SJSA1 (cell line): ENCODE data around the gene NR4A1. TPM values are rescaled to one million over a fixed set of nuclear protein-coding genes. Genes with fewer than 3 reads are reported as not detected.

Experiments
- DNase-seq, 2 experiments: peaks; one replicate each; pipeline ENCODE4 v3.0.0-alpha.2; 2015 to 2020; ENCODE audit warnings: low spot score in 2 of 2, low read depth in 1 of 2
- H3K27ac ChIP-seq: fragments of 250-450 bp; sonication (Bioruptor Pico); 2 replicates; pipeline ENCODE4 v1.5.1; 2020; ENCODE audit warnings: mild to moderate bottlenecking, moderate library complexity
- H3K27me3 ChIP-seq: fragments of 250-450 bp; sonication (Bioruptor Pico); replicated peaks from 2 replicates; pipeline ENCODE4 v1.5.1; 2020; ENCODE audit warnings: mild to moderate bottlenecking, moderate library complexity
- H3K36me3 ChIP-seq: fragments of 250-450 bp; sonication (Bioruptor Pico); 2 replicates; pipeline ENCODE4 v1.5.1; 2020; ENCODE audit warnings: mild to moderate bottlenecking
- H3K4me1 ChIP-seq: fragments of 250-450 bp; sonication (Bioruptor Pico); replicated peaks from 2 replicates; pipeline ENCODE4 v1.6.1; 2021; ENCODE audit warnings: mild to moderate bottlenecking
- H3K4me3 ChIP-seq: fragments of 250-450 bp; sonication (Bioruptor Pico); 2 replicates; pipeline ENCODE4 v1.5.1; 2020; ENCODE audit warnings: mild to moderate bottlenecking
- H3K9me3 ChIP-seq: fragments of 250-450 bp; sonication (Bioruptor Pico); replicated peaks from 2 replicates; pipeline ENCODE4 v1.5.1; 2020; ENCODE audit warnings: mild to moderate bottlenecking
- total RNA-seq: library from RNA; depleted of rRNA; stranded (reverse); fragments of >200 nt; shearing (Covaris generic); gene quantifications from 2 replicates; pipeline ENCODE4 v1.2.3, GENCODE V29; 2014

Gene NR4A1
- total RNA-seq, 1 experiment from 2014 or later = 7.0 TPM

DNA sequence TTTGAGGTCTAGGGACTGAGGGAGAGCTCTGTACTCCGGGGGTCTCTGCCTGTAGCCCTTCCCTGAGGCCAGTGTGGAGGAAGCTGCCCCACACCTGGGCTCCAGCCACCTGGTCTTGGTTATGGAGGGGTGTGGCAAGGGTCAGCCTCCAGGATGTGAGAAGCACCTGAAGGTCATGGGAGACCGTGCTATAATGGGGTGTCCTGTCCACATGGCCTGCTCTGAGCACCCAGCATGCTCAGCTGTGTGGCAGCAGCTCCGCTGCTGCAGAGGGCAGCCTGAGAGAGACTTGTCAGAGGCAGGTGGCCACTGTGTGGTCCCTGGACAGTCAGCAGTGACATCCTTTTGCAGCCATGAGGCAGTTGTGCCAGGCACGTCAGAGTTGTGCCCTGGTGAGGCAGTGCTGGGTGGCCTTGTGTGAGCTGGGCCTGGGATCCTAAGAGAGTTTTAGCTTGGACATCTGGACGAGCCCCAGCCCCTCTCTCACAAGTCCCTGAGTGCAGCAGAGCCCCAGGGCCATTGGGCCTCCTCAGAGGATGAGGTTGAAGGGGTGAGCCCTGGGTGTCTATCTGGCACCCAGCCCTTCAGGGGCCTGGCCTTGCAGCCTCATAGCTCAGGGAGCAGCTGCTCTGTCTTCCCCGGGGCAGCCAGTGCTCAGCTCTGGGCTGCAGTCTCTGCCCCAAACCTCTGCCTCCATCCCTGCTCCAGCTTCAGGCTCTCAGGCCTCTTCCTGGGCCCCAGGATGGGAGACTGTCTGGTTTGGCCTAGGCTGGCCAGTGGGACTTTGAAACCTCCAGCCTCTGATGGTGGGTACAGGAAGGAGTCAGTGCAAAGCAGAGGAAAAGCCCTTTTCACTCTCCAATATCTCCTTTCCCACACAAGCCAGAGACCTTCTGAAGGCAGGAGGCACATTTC lies 11.2 kb downstream of the NR4A1 start:
- no peak for DNase-seq
- Histone ChIP-seq H3K27me3 (no peaks in the 10 kb centered on the region), H3K27ac (no peak overlapping the region), H3K36me3 (0 out of 2 replicates have a peak, but pooled peaks cover 2% of the 10 kb centered on the region), H3K9me3 (no peaks in the 10 kb centered on the region), H3K4me1 (peaks cover 9% of the 10 kb centered on the region), H3K4me3 (no peak overlapping the region)

DNA sequence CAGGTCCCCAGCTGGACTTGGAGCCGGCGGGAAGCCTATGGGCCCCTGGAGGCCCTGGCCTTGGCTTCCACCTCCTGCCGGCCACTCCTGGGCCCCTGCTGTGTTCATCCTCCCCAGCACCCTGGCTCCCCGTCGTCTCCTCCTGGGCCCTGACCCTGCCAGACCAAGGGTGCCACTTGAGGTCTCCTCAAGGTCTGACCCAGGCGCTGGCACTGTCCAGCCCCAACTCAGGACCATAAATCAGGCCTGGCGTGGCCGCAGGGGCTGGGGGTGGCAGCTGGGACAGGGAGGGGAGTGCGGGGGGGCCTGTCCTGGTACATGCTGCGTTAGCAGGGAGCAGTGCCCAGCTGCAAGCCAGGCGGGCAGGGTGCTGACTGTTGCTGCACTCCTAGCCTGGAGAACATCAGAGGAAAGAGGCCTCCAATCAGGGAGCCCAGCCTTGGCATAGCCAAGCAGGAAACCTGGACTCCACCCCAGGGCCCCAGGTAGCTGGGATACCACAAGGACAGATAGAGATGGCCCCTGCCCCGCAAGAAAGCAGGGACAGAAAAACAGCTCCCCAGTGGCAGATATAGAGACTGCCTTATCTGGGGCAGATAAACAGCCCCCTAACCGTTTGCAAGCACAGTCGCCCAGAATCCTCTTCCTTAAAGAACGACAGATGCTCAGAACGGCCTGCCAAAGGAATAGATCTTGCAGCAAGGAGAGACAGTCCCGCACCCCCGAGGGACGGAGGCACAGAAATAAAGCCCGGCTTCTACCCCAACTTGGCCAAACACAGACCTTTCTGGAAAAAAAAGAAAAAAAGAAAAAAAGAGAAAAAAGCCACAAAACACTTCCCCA lies 12.1 kb downstream of the NR4A1 start:
- Histone ChIP-seq H3K9me3 (no peaks in the 10 kb centered on the region), H3K27me3 (no peaks in the 10 kb centered on the region), H3K4me3 (no peak overlapping the region), H3K36me3 (no peaks in the 10 kb centered on the region), H3K27ac (peak overlapping the region; percentile 23; the same call in 1 of the 2 replicates), H3K4me1 (peaks cover 9% of the 10 kb centered on the region)
- no peak for DNase-seq

DNA sequence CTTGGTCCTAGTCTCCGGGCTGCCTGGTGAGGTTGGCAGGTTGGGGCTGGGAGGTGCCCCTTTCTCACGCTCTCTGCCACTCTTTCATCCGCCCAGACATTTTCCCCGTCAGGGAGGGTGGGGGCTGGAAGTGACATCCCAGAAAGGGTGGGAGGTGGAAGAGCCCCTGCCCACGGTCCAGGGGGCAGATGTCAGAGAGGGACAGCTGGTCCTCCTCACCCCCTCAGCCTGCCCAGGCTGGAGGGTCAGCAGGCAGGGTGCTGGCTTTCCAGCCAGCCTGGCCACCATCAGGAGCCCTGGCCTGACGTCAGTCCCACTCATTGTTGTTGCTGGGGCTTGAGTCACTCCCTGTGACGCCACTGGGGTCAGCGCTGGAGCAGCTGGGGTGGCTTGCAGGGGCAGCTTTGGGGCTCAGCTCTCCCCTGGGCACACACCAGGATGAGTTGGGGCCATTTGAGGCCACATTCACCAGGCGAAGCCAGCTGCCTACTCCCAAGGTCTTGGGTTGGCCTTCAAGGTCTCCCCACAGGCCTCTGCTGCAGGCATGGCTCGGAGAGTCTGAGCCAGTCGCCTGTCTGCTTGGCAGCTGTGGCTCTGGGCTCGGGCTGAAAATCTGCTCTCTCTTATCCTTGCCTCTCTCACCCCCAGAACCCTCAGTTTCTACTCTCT lies 12.9 kb downstream of the NR4A1 start:
- Histone ChIP-seq H3K9me3 (no peaks in the 10 kb centered on the region), H3K4me1 (peaks cover 12% of the 10 kb centered on the region), H3K27me3 (no peaks in the 10 kb centered on the region), H3K4me3 (no peak overlapping the region), H3K36me3 (no peaks in the 10 kb centered on the region), H3K27ac (peak overlapping the region; percentile 23)
- peak; percentile 39 to 67 for DNase-seq

DNA sequence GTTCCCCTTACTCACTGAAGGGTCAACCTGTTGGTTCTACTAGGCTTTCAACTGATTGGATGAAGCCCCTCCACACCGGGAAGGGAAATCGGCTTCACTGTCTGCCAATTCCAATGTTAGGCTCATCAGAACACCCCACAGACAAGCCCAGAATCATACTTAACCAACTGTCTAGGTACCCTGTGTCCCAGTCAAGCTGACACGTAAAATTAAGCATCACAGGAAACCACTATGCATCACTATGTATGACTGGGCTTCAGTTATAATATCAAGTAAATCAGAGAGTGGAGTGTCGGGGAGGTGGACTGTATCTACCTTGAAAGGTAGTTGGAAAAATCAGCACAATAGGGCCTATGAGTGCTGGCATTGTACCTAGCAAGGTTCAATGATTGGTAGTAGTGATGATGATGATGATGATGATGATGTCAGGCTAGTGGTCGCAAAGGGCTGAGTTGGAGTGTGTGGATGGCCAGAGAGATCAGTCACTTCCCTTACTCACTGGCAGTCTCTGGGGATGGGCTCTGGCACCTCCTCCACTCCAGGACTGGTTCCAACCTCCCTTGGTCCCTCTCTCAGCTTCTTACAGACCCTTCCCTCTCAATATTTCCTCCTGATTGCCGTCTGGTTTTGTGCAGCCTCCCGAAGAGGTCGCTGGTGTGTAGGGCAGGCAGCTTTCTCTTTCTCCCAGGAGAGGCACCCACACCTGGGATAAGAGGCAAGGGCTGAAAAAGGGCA lies 15.3 kb downstream of the NR4A1 start:
- Histone ChIP-seq H3K27ac (no peak overlapping the region), H3K4me3 (no peak overlapping the region), H3K27me3 (no peaks in the 10 kb centered on the region), H3K4me1 (peaks cover 26% of the 10 kb centered on the region), H3K9me3 (no peaks in the 10 kb centered on the region), H3K36me3 (peaks cover 8% of the 10 kb centered on the region)
- no peak for DNase-seq

DNA sequence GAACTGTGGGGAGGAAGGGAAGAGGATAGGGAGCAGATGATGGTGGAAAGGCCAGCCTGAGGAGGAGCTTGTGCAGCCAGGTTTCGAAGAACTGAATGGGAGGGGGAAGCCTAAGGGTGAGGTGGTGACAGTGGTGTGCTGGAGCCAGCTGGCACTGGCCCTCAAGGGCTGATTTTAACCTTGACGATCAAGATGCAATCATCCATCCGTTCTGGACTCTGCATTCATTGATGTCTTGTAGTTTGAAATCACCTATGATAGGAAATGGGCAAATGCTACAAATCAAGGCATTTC lies 15.8 kb downstream of the NR4A1 start:
- no peak overlapping the region for H3K27ac ChIP-seq
- H3K4me1 ChIP-seq = peaks cover 31% of the 10 kb centered on the region
- DNase-seq = no peak

DNA sequence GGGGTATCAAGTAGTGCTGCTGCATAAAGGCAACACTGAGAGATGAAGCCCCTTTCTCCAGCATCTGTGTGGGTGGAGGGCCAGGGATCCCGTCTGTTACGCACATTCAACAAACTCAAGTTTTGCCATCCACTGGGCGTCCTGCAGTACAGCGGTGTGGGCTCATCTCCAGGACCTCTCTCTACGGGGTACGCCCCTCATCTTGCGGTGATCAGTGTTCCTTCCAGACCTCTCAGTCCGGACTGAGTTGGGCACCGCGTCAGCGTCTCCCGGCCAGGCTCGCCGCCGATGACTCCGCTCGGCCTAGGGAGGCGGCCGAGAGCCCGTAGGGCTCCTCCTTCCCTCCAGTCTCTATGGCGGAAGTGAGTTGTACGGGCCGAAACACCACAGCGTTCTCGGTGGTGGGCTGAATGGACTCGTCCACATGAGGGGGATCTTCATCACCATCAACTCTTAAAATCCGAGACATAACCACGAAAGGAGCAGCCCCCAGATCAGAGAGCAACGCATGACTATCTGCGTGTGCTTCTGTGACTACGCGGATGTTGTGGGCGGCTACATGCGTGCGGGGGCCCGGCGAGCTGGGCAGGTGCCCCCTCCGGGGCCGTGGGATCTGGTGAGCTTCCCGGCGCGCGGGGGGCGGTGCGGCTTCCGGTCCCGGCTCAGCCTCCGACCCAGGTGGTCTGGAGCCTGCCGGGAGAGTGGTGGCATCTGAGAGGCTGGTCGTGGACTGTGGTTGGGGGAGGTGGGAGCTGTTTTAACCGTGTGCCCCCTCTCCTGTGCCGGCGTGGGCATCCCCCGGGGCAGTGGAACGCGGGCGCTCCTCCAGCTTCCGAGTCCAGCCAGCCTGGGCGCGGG lies 18.3 kb downstream of the NR4A1 start, which contains the start of gene ATG101:
Gene ATG101 (plus strand): TSS at position 652 of the 858 bp plus-strand sequence. CDS start 3,673 bp downstream, outside the sequence.
- DNase-seq = peak; percentile 93 to 98
- Histone ChIP-seq H3K4me3 (peak within 1 kb of the TSS; percentile 92), H3K4me1 (peaks cover 31% of the 10 kb centered on the region), H3K27me3 (no peaks in the 10 kb centered on the region), H3K9me3 (no peaks in the 10 kb centered on the region), H3K36me3 (peaks cover 34% of the 10 kb centered on the region), H3K27ac (peak within 1 kb of the TSS; percentile 99)

More for the DNA sequence above, 15.8 kb downstream of the NR4A1 start:
- Histone ChIP-seq H3K36me3 (peaks cover 12% of the 10 kb centered on the region), H3K9me3 (no peaks in the 10 kb centered on the region), H3K4me3 (no peak overlapping the region), H3K27me3 (no peaks in the 10 kb centered on the region)

DNA sequence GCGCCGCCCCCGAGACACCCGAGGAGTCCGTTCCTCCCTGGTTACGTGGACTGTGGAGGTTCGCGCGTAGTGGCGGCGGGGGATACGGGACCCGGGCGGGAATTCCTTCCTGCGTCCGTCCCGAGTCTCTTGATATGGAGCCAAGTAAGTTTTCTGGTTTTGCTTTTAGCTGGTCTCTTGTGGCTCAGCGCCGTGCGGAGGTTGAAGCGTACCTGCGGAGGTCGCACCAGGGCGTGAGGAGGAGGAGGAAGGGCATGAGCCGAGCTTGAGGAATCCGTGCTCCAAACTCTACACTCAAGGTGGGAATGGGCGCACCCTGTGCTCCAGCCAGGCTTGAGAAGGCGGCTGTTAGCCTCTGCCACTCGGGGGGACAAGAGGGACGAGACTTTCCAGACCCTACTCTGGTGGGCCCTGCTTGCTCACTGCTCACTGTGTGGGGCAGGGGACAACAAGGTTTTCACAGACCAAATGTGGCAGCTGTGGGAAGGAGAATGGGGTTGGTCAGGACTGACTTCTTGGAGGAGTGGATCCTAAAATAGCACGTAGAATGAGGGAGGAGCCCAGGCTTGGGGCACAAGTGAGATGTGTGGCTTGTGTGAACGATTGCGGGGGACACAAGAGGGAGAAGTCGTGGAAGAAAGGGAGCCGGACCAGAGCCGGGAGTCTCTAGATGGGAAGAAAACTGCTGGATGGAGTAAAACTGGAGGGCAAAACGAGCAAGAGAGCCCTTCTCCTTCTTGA lies 19.1 kb downstream of the NR4A1 start:
- Histone ChIP-seq H3K27ac (peak overlapping the region; percentile 99), H3K36me3 (peaks cover 42% of the 10 kb centered on the region), H3K27me3 (no peaks in the 10 kb centered on the region), H3K4me1 (peaks cover 30% of the 10 kb centered on the region), H3K9me3 (no peaks in the 10 kb centered on the region), H3K4me3 (peak overlapping the region; percentile 92)
- DNase-seq = peak in 1 of 2 experiments; percentile 7

DNA sequence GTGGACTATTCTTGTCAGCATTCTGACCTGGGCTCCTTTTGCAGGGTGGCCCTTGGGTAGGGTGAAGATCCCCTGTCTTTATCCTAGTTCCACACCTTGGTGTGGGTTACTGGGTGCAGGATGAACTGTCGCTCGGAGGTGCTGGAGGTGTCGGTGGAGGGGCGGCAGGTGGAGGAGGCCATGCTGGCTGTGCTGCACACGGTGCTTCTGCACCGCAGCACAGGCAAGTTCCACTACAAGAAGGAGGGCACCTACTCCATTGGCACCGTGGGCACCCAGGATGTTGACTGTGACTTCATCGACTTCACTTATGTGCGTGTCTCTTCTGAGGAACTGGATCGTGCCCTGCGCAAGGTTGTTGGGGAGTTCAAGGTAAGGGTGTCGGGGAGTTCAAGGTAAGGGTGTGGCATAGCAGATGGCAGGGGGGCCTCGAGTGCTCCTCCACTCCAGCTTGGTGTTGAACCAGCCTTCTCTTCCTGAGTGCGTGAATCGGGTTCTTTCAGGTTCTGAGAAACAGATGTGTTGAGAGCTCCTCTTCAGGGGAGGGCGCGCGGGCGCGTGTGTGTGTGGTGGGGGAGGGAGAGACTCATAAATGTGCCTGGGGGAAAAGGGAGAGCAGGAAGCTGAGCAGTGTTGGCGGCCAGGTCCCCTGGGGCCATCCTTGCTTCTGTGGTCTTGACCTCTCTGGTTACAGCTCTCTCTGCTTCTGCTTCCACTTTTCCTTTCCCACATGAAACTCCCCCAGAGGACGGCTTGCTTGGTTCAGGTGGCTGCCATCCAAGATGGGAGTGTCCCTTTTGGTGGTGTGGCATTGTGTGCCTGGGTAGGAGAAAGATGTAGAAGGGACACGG lies 22.5 kb downstream of the NR4A1 start:
- Histone ChIP-seq H3K4me3 (no peak overlapping the region), H3K36me3 (peaks cover 70% of the 10 kb centered on the region), H3K4me1 (peaks cover 30% of the 10 kb centered on the region), H3K27ac (no peak overlapping the region), H3K27me3 (no peaks in the 10 kb centered on the region), H3K9me3 (no peaks in the 10 kb centered on the region)
- peak; percentile 35 to 53 for DNase-seq

DNA sequence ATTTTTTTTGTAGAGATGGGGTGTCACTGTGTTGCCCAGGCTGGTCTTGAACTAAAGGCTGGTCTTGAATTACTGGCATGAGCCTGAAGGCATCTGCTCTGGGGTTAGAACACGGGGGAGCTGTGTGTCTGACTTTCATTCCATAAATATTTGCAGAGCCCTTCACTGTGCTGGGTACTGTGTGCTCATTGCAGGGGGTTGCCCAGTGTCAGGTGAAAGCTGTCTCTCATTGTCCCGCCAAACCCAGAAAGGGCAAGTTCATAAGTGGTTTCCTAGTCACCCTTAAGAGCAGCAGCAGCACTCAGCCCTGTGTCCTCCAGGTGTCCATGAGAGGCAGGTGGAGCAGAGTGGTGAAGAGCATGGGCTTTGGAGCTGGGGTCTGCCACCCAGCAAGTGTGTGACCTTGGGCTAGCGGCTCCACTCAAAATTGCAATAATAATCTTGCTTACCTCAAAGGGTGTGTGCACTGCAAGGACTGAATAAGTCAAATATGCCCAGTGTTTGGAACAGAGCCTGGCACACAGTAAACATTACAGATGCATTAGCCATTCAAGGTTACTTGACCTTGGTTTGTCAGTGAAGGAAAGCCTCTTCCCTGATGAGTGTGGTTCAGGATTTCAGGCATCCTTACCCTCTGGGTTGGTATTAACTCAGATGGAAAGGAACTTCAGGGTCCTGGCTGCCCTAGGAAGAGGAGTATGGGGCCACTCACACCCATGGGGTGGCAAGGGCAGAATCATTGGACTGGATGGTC lies 23.9 kb downstream of the NR4A1 start:
- Histone ChIP-seq H3K9me3 (no peaks in the 10 kb centered on the region), H3K36me3 (peaks cover 72% of the 10 kb centered on the region), H3K4me3 (no peak overlapping the region), H3K27ac (no peak overlapping the region), H3K27me3 (no peaks in the 10 kb centered on the region), H3K4me1 (peaks cover 25% of the 10 kb centered on the region)
- DNase-seq = no peak

DNA sequence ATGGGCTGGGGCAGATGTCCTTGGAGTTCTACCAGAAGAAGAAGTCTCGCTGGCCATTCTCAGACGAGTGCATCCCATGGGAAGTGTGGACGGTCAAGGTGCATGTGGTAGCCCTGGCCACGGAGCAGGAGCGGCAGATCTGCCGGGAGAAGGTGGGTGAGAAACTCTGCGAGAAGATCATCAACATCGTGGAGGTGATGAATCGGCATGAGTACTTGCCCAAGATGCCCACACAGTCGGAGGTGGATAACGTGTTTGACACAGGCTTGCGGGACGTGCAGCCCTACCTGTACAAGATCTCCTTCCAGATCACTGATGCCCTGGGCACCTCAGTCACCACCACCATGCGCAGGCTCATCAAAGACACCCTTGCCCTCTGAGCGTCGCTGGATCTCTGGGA lies 25.6 kb downstream of the NR4A1 start:
- H3K36me3 ChIP-seq = peaks cover 67% of the 10 kb centered on the region
- H3K4me3 ChIP-seq = no peak overlapping the region
- H3K27ac ChIP-seq = no peak overlapping the region
- H3K27me3 ChIP-seq = no peaks in the 10 kb centered on the region
- no peak for DNase-seq
- H3K9me3 ChIP-seq = no peaks in the 10 kb centered on the region
- H3K4me1 ChIP-seq = peaks cover 10% of the 10 kb centered on the region

DNA sequence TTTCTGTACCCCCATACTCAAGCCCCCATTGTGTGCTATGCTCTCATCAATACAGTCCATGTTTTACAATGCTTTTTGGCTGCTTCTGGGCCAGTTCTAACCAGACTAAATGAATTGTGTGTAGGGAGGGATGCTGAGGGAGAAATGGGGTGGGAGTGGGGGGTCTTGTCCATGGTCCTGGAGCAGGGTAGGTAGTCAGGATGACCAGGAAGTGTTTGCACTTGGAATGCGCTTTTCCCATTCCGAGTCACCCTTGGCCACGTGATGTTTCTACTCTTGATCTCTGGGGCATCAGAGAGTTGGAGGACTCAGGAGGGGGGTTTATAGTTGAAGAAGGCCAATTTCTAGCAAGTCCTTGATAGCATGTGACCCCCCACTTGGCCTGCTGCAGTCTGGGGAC lies 27.0 kb downstream of the NR4A1 start:
- Histone ChIP-seq H3K27me3 (no peaks in the 10 kb centered on the region), H3K4me1 (peaks cover 8% of the 10 kb centered on the region), H3K9me3 (no peaks in the 10 kb centered on the region), H3K36me3 (peaks cover 55% of the 10 kb centered on the region), H3K4me3 (no peak overlapping the region), H3K27ac (no peak overlapping the region)
- no peak for DNase-seq
